Measurements from ENCODE around the gene MAP3K1.
A peak's percentile ranks its signal among the peaks of the same experiment; 100 is the strongest.
"Not testable (repeated sequence)": the region's sequence is repeated elsewhere in the genome, so short reads cannot be mapped to it uniquely, and the experiment has no call there.

The MAP3K1 gene

GRCh38 chr5:56817263-56818014 is 2.1 kb downstream of the MAP3K1 start:
- no peak for DNase-seq

- DNase-seq, result no peak
Observed at GRCh38 chr5:56818450-56819037, 3.2 kb downstream of the MAP3K1 start.

- DNase-seq, result no peak
Observed at GRCh38 chr5:56819060-56819881, 3.9 kb downstream of the MAP3K1 start.

GRCh38 chr5:56821868-56822267 is 6.5 kb downstream of the MAP3K1 start:
- DNase-seq, result not testable (repeated sequence)

GRCh38 chr5:56822981-56823380 is 7.6 kb downstream of the MAP3K1 start:
- DNase-seq, result no peak

- DNase-seq, result no peak
Observed at GRCh38 chr5:56824019-56824418, 8.7 kb downstream of the MAP3K1 start.

GRCh38 chr5:56825222-56825824 is 10.0 kb downstream of the MAP3K1 start:
- no peak for DNase-seq

- no peak for DNase-seq
Observed at GRCh38 chr5:56827049-56827448, 11.7 kb downstream of the MAP3K1 start.

- DNase-seq, result no peak
Observed at GRCh38 chr5:56827924-56828323, 12.6 kb downstream of the MAP3K1 start.

GRCh38 chr5:56829137-56829908 is 14.0 kb downstream of the MAP3K1 start:
- no peak for DNase-seq

GRCh38 chr5:56831773-56832172 is 16.4 kb downstream of the MAP3K1 start:
- no peak for DNase-seq

GRCh38 chr5:56833325-56833724 is 18.0 kb downstream of the MAP3K1 start:
- DNase-seq, result no peak

- no peak for DNase-seq
Observed at GRCh38 chr5:56837381-56837780, 22.0 kb downstream of the MAP3K1 start.

- no peak for DNase-seq
Observed at GRCh38 chr5:56837956-56838355, 22.6 kb downstream of the MAP3K1 start.

- peak in 1 of 2 experiments; percentile 4 for DNase-seq
Observed at GRCh38 chr5:56838409-56839039, 23.2 kb downstream of the MAP3K1 start.

GRCh38 chr5:56839062-56839461 is 23.7 kb downstream of the MAP3K1 start:
- DNase-seq, result no peak

- DNase-seq, result no peak
Observed at GRCh38 chr5:56840597-56840996, 25.2 kb downstream of the MAP3K1 start.

- DNase-seq, result no peak
Observed at GRCh38 chr5:56845277-56845676, 29.9 kb downstream of the MAP3K1 start.

- no peak for DNase-seq
Observed at GRCh38 chr5:56845904-56846480, 30.6 kb downstream of the MAP3K1 start.

GRCh38 chr5:56848206-56848605 is 32.9 kb downstream of the MAP3K1 start:
- no peak for DNase-seq

- no peak for DNase-seq
Observed at GRCh38 chr5:56849671-56850070, 34.3 kb downstream of the MAP3K1 start.

GRCh38 chr5:56850423-56850822 is 35.1 kb downstream of the MAP3K1 start:
- DNase-seq, result no peak
